GM21619 (cell line): ENCODE measurements around the gene C1orf94.
"Not testable (repeated sequence)": the region's sequence is repeated elsewhere in the genome, so short reads cannot be mapped to it uniquely, and the experiment has no call there.

Experiments used
- ATAC-seq: cut with Tn5 transposase; IDR thresholded peaks from one replicate; pipeline ENCODE4 v1.9.1; 2021; ENCODE audit not compliant: unreplicated experiment

The C1orf94 gene

GRCh38 chr1:34163792-34164731, 12.6 kb upstream of the C1orf94 start:
- no peak for ATAC-seq

- ATAC-seq: no peak
Observed at GRCh38 chr1:34164771-34165391, 11.8 kb upstream of the C1orf94 start, which contains the start of gene CSMD2. Gene CSMD2 (minus strand): TSS chr1:34165230. CDS start chr1:34165097, 133 bp downstream.

- ATAC-seq: no peak
Observed at GRCh38 chr1:34165422-34165921, 11.2 kb upstream of the C1orf94 start.

- ATAC-seq: no peak
Observed at GRCh38 chr1:34166191-34166624, 10.5 kb upstream of the C1orf94 start.

- no peak for ATAC-seq
Observed at GRCh38 chr1:34166625-34167361, 9.9 kb upstream of the C1orf94 start.

- no peak for ATAC-seq
Observed at GRCh38 chr1:34167389-34167788, 9.3 kb upstream of the C1orf94 start.

GRCh38 chr1:34175744-34176143, 963 bp upstream of the C1orf94 start:
- ATAC-seq: no peak

GRCh38 chr1:34178072-34178471, 1.4 kb downstream of the C1orf94 start:
- ATAC-seq: no peak

GRCh38 chr1:34183381-34183780, 6.7 kb downstream of the C1orf94 start:
- not testable (repeated sequence) for ATAC-seq

GRCh38 chr1:34186741-34187494, 10.2 kb downstream of the C1orf94 start:
- no peak for ATAC-seq

- ATAC-seq: no peak
Observed at GRCh38 chr1:34188418-34188817, 11.7 kb downstream of the C1orf94 start.

- no peak for ATAC-seq
Observed at GRCh38 chr1:34188985-34189384, 12.3 kb downstream of the C1orf94 start.

- no peak for ATAC-seq
Observed at GRCh38 chr1:34190692-34191091, 14.0 kb downstream of the C1orf94 start.

- ATAC-seq: no peak
Observed at GRCh38 chr1:34192621-34193020, 15.9 kb downstream of the C1orf94 start.

GRCh38 chr1:34199927-34200326, 23.2 kb downstream of the C1orf94 start:
- ATAC-seq: no peak

- no peak for ATAC-seq
Observed at GRCh38 chr1:34212673-34213072, 36.0 kb downstream of the C1orf94 start.

GRCh38 chr1:34213956-34214355, 37.2 kb downstream of the C1orf94 start:
- no peak for ATAC-seq

GRCh38 chr1:34231441-34231840, 54.7 kb downstream of the C1orf94 start:
- ATAC-seq: no peak

GRCh38 chr1:34235594-34235993, 58.9 kb downstream of the C1orf94 start:
- ATAC-seq: no peak

- ATAC-seq: no peak
Observed at GRCh38 chr1:34236089-34236488, 59.4 kb downstream of the C1orf94 start.
